Measurements from ENCODE around the gene ADM2. TPM values are rescaled to one million over a fixed set of nuclear protein-coding genes. Genes with fewer than 3 reads are reported as not detected.

The ADM2 gene
- total and polyA plus RNA-seq, 2 of the 13 experiments (the other 11 are each of a cell fraction or from before 2014, with no cell fraction given): 1.2 to 3.0 TPM

GRCh38 chr22:50530580-50530876, 49.2 kb downstream of the ADM2 start (continued):
- no peak for TF ChIP-seq ZNF431 (CRISPR knock-in tag; IDR thresholded peaks at IDR 0.05; ENCODE audit: borderline replicate concordance, low read depth)
- TF ChIP-seq NFKBIZ (CRISPR knock-in tag; IDR thresholded peaks at IDR 0.05): 0 out of 2 replicates have a peak, but pooled peaks have one; percentile 12

GRCh38 chr22:50530877-50531545, 49.7 kb downstream of the ADM2 start:
- in situ Hi-C loops (cut with HindIII; ENCODE audit: extremely low pct_ligation_motif_present, low pct_unique_long_range_greater_than_20kb) (loop anchor here (5.0 kb wide), 1 partner anchor 36 kb away; no protein-coding TSS in a partner anchor), intact Hi-C loops (cut with micrococcal nuclease; ENCODE audit: unreplicated experiment) (no loop called here)
- Histone ChIP-seq H3K36me3 (replicated peaks in 1 of 2; ENCODE audit: control insufficient read depth in 1 of 2, insufficient read depth in 2 of 2, low read length in 2 of 2) (no peaks in the 10 kb centered on the region), H4K20me1 (ENCODE audit: insufficient read depth, low read length) (no peaks in the 10 kb centered on the region), H3K4me2 (ENCODE audit: low read depth, low read length) (peak overlapping the region; percentile 84), H3K27me3 (ENCODE audit: control insufficient read depth in 1 of 2, insufficient read depth in 2 of 2, low read length in 2 of 2) (0 out of 5 replicates have a peak, but pooled peaks cover 0 to 6% of the 10 kb centered on the region in 2 experiments), H3K9me3 (ENCODE audit: low read length) (no peaks in the 10 kb centered on the region), H3K79me2 (ENCODE audit: insufficient read depth, low read length) (peaks cover 2% of the 10 kb centered on the region), H2AFZ (ENCODE audit: low read length) (no peak overlapping the region), H3K4me1 (ENCODE audit: insufficient read depth, low read length) (peaks cover 74% of the 10 kb centered on the region), H3K9ac (ENCODE audit: insufficient read depth, low read depth, low read length) (peak overlapping the region; percentile 73), H3K4me3 (replicated peaks in 1 of 3; ENCODE audit: insufficient read depth in 1 of 3, low read depth in 2 of 3, low read length in 3 of 3) (peak overlapping the region; percentile 58 to 83 (median 74)), H3K27ac (ENCODE audit: extremely low read length, insufficient read depth, low read length) (peak overlapping the region; percentile 74)
- BruUV-seq (replicated peaks): no TSS peak
- DNase-seq (ENCODE audit: low spot score) (peak; percentile 47), FAIRE-seq (no peak), ATAC-seq (peak; percentile 32)
- ChIA-PET CTCF (ENCODE audit: low intra/inter-chr PET ratio, low total read pairs) (no interaction called here), POLR2A (interaction anchor here (0.9 to 5.9 kb wide), 4 partner anchors 8 to 32 kb away, joined by 3 to 34 read pairs (median 10); partner anchors contain the start of genes KLHDC7B, LMF2, NCAPH2 and SYCE3)
- under 1% methylated on average over 26 of the region's 53 CpGs for WGBS (ENCODE audit: low lambda C conversion rate)
- TF ChIP-seq CTCF (CRISPR knock-in tag; IDR thresholded peaks at IDR 0.05) (no peak), ZBTB34 (CRISPR knock-in tag; IDR thresholded peaks at IDR 0.05) (peak; percentile 53; the same call in 1 of the 2 replicates), ADNP (CRISPR knock-in tag; IDR thresholded peaks at IDR 0.05) (no peak), CERS6 (CRISPR knock-in tag; IDR thresholded peaks at IDR 0.05) (no peak), ETV5 (CRISPR knock-in tag; IDR thresholded peaks at IDR 0.05; ENCODE audit: borderline replicate concordance) (no peak), ZNF30 (CRISPR knock-in tag; IDR thresholded peaks at IDR 0.05) (no peak; the same call in 1 of the 2 replicates), GFI1 (CRISPR knock-in tag; IDR thresholded peaks at IDR 0.05; ENCODE audit: borderline replicate concordance) (no peak), RARG (CRISPR knock-in tag; IDR thresholded peaks at IDR 0.05; ENCODE audit: low read depth) (no peak), CEBPB (IDR thresholded peaks at IDR 0.05; ENCODE audit: borderline replicate concordance, low read depth, low read length) (no peak), ATF5 (CRISPR knock-in tag; IDR thresholded peaks at IDR 0.05; ENCODE audit: low read depth) (no peak), ATAD3A (CRISPR knock-in tag; IDR thresholded peaks at IDR 0.05) (no peak), KLF15 (CRISPR knock-in tag; IDR thresholded peaks at IDR 0.05; ENCODE audit: borderline replicate concordance) (no peak), GATA4 (IDR thresholded peaks at IDR 0.05; ENCODE audit: borderline replicate concordance, low read depth) (peak; percentile 39; the same call in 1 of the 2 replicates), CCAR2 (optimal IDR thresholded peaks at IDR 0.05; ENCODE audit: low read depth, low read length) (no peak), IRF2 (CRISPR knock-in tag; IDR thresholded peaks at IDR 0.05) (0 out of 2 replicates have a peak, but pooled peaks have one; percentile 10), YY1 (IDR thresholded peaks at IDR 0.05; ENCODE audit: insufficient read depth, insufficient replicate concordance, low read depth, low read length) (no peak)

Measured in HepG2 (cell line).